ENCODE results near the gene PACRG. TPM values are rescaled to one million over a fixed set of nuclear protein-coding genes. Genes with fewer than 3 reads are reported as not detected.

The PACRG gene
- total RNA-seq, 1 experiment from 2014 or later: not detected

DNA sequence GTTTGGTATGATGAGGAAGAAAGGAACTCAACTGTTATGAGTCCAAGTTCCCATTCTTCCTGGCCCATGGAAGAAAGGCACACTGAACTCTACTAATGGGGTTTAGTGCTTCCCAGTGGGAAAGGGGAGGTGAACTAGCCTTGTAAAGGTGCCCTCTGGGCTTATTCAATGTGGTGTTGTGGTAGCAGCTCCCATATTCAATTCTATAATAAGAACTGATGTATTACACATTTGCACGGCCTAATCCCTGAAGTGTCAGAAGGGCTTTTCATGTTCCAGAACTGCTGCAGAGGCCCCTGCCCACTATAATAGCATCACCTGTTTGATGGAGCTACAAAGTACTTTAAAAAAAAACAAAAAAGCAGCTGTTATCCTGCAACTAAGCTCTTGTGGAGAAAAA, 17.4 kb upstream of the PACRG start:
- DNase-seq (ENCODE audit: low spot score): no peak

DNA sequence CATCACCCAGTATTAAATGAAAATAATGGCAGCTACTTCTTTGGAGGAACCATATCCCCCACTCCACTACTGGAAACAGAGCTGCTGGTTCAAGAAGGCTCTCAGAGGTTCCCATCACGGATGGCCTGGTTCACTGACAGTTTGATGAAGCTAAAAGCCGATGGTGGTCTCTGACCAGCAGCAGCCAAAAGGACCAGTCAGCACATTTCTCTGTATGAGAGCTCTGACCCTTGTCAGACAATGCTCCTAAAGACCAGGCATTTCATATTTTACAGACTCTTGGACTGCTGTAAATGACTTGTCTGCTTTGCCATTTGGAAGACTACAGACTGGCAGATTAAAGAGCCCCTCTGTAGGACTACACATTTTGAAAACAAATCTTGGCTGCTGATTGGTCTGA, 16.8 kb upstream of the PACRG start:
- DNase-seq (ENCODE audit: low spot score): no peak

DNA sequence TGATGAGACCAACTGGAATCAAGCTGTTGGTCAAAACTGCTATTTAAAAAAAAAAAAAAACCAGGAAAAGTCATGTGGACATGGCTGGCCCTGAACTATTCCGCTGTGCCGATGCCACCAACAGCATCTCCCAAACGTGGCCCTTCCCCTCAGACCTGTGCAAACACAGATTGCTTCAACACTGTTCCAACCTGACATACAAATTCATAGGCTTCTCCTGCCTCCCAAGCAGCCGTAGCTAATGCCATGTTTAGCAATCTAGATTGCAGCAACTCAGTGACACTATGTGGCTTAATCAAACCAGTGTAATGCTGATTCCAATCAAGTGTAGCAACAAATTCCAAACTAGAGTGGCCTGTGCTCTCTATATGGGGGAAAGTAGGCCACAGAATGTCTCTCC, 16.4 kb upstream of the PACRG start:
- DNase-seq (ENCODE audit: low spot score): no peak

DNA sequence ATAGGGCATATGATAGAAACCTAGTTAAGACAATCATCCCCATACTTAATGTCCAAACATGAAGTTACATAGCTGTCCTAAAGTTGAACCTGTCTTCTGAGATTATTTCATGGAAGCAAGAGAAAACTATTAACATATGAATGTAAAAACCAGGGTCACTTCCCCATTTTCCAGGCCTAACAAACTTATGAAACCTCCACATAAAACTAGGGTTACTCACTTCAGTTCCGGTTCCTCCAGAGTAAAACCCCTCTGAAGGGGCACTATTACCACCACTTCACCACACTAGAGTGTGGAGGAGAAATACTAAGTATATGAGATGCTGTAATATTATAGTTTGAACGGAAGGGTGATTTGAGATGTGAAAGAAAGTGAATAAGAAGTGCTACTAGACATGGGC, 15.1 kb upstream of the PACRG start:
- no peak for DNase-seq (ENCODE audit: low spot score)

DNA sequence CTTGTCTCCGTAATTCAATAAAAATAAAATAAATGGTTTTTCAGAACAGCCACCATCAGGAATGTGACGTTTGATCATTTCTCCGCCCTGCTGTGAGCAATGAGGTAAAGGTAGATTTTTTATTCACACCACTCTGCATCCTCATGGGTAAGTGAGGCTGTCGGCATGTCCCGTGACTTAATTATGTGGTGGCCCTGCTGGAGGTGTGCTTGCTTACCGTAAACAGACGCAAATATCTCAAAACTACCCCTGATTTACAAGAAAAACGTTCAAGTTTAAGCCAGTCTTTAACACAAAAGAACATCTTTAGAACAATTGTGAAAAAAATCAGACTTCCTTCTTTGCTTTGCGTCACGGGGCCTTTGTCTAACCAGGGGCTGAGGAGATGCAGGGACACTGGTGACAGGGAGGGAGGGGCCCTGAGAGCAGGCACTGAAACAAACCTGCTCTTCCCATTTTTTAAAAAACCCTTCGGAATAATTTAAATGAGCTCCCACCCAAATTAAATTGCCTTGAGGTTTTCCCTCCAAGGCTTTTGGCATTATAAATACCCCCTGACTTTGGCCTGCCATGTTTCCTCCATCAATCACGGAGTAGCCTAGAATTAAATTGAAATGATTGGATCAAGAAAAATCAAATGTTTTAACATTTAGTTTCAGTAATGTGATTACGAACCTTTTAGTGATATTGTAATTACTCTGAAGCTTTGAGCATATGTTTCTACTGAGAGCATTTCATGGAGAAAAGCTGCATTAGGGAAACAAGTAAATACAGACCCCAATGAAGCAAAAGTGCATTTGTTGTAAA, 13.6 kb upstream of the PACRG start:
- DNase-seq (ENCODE audit: low spot score): no peak

DNA sequence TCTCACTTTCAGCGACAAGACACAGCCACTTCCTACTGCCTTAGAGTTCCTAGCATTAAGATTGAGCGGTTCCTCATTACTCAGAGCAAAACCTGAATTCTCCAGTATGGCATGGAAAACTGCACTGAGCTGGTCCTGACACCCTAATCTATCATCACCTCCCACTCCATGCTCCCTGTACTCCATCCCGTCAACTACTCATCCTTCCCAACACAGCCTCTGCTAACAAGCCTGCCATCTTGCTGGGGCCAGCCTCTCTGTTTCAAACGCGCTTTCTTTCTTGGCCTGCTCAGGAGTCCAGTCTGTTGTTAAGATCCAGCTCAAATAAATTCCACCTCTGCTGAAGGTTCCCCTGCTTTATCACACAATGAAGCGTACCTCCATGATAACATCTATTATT, 12.2 kb upstream of the PACRG start:
- DNase-seq (ENCODE audit: low spot score): no peak

DNA sequence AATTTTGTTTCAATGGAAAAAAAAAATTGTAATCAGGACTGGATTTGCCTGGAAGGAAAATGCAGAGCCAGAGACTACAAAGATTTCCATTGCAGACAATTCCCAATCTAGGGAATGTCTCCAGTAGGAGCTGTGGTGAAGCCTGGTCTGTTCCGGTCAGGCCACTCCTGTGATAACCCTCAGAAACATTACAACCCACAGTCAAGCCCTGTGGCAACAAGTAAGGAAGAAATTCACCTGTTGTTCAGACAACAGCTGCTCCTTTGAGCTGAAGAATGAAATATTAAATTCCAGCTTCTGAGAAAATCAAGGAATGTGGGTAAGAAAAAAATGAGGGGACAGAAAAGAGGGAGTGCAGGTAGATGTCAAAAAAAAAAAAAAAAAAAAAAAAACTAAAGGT, 8.2 kb upstream of the PACRG start:
- no peak for DNase-seq (ENCODE audit: low spot score)

DNA sequence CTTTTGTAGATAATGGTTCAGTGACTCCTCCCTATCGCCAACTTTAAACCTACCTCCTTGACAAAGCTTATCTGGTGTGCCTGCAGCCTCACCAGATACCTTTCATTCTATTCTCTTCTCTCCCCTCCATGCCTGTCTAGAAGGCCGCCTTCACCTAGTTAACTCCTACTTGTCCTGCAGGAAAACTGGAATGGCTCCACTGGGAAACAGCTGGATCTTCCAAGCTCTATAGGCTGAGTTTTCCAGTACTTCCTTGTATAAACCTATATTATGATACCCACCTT, 6.4 kb upstream of the PACRG start:
- DNase-seq (ENCODE audit: low spot score): no peak

DNA sequence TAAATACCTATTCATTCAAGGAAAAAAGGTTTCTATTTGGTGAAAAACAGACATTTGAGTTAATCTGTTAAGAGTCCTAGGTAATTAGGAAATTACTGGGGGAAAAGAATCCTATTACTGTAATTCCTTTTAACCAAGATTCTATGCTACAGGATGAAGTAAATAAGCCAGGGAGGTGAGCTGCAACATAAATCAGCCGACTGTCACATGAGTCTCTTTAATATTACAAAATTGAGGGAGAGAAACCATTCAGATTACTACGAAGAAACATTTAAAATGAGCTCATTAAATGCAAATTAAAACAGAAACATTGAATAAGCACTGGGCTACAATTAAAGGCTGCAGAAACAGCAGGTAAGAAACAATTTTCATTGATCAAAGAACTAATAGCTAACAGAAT, 5.5 kb upstream of the PACRG start:
- no peak for DNase-seq (ENCODE audit: low spot score)

DNA sequence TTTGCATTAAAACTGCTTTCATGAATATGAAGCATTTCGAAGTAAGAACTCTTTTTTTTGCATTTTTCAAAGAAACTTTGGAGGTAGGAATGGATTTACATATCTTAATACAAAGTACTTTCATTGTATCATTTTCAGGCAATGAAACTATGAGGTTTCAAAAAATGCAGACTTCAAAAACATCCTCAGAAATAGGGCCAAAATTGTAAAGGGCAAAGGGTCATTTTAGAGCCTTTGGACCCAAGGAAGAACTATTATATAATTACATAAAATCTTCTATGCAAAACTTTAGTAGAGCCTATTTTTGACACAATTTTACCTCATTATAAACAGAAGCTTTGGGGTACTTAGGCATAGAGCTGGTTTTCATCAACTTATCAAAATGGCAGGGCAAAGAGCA, 5.1 kb upstream of the PACRG start:
- DNase-seq (ENCODE audit: low spot score): no peak

DNA sequence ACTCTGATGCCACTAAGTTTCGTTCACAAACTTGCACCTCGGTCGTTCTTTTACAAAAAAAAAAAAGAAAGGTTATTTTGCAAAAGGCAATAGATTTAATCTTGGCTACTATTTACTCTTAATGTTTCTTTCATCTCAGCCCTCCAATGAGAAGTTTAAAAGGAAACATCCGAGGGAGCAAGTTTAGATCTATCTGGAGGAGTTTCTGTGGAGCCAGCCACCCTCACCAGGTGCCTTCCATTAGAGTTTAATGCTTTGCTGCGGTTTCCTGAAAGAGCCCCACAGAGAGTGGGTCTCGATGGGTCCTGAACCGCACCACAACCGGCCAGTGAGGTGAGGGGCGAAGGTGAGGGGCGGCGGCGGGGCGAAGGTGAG, 840 bp upstream of the PACRG start:
- peak; percentile 1 for DNase-seq (ENCODE audit: low spot score)

DNA sequence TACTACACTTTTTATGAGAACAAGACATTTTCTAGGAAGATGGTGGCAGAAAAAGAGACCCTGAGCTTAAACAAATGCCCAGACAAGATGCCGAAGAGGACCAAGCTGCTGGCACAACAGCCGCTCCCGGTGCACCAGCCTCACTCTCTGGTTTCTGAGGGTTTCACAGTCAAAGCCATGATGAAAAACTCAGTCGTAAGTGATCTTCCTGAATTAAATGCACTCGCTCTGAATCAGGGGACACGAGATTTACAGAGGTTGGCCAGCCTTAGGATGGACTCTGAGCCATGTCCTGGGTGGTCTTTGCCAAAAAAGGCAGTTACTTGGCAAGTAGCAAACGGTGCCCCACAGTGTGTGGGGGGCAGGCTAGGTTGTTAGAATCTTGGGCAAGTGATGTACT, 423 bp downstream of the PACRG start:
- DNase-seq (ENCODE audit: low spot score): no peak

DNA sequence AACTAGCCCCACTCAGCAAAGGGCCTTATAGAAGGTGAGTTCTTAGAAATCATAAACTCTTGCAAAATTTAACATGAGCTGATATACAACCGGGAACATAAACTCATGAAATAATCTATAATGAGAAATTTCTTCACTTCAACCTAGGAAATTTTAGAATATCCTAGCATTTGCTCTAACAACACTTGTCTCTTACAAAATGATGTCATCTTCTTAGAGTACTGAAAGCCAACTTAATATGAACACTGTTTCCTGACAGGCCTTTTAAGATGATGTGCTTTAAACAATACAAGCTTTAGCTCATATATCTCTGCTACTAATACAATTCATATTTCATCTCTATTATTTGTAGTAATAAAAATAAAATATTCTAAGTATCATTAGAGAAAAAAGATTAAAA, 932 bp downstream of the PACRG start:
- DNase-seq (ENCODE audit: low spot score): no peak

DNA sequence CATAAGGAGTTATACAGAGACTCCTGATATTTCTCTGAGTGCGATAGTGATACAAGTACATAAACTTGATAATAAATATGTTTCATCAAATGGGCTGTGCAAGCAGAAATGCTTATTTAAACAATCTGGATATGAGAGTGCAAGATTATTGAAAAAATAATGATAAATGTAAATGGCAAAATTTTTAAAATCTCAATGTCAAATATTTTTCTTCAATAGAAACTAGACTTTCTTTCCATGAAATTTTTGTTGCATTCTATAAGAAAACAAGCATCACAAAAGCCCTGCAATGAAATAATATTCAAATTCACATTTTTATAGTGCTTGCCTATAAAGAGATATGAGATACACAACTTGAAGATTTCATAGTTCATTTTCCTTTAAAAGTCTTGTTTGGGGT, 2.7 kb downstream of the PACRG start:
- no peak for DNase-seq (ENCODE audit: low spot score)

DNA sequence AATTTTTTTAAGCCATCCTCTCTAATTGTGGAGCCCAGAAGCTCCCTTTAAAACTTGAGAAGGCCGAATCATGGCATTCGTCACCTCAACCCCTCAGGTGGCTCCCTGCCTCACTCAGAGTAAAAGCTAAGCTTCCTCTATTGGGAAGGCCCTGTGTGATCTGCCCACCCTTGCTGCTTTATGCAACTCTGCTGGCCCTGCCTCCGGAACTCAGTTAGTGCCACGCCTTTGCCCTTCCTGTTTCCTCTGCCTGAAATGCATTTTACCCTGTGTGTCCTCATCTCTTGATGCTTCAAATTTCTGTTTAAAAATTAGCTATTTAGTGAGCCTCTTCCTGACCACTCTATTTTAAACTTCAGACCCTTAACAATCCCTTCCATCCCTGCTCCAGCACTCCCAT, 5.7 kb downstream of the PACRG start:
- DNase-seq (ENCODE audit: low spot score): no peak

DNA sequence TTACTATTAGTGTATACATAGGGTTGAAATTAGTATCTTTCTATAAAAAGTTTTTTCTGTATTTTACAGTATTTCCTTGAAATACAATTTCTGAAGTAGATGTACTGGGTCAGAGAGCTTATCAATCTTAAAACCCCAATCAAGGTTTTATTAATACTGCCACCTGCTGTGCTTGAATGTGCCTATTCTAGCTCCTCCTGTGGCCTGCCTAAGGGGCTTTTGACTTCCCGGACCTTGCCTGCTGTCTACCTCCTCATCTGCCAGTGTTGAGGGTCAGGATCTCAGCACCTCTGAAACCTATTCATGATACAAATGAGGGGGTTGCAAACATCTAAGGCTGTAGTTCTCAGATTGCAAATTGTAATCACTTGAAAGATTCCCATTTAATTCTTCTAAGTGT, 9.2 kb downstream of the PACRG start:
- DNase-seq (ENCODE audit: low spot score): no peak

DNA sequence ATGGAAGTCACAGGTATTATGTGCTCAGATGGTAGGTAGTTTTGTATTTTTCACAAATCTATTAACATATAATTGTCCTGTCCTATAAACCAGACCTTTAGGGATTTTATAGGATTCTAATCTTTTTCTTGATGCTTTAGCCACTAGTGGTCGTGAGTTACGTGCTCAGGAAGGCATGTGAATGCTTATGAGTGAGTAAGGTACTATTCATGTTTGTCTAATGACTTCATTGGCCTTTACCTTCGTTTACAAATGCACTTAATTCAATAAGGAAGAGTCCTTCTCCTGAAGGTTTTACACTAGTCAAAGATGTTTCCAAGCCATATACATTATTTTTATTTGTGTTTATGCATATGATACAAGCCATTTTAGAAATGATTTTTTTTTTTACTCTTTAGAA, 23.0 kb downstream of the PACRG start:
- peak; percentile 26 for DNase-seq (ENCODE audit: low spot score)

DNA sequence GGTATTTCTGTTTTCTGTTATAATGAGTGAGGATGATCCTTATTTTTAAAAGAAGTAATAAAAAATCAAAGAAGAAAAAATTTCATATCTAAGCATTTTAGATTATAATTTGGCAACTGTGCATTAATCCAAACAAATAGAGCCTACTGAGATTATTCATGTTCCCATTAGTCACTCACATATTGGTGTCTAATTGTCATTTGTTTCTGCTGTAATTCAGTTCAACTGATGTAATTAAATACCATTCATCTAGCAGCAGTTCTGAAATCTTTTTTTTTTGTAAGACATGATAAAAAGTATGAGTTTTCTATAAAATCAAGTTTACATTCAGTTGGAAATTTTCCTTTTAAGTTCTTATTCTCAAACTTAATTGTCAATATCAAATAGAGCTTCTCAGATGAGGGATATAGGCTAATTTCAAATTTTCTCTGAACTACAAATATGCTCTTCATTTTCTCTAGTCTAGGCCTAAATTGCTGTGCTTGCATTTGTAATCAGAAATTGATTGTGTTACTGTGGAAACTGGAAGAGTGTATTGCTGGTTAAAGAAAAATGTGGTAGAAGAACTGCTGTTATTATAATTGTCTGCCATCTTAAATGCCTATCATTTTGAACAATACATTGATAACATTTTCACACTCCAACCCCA, 23.6 kb downstream of the PACRG start:
- DNase-seq (ENCODE audit: low spot score): no peak

DNA sequence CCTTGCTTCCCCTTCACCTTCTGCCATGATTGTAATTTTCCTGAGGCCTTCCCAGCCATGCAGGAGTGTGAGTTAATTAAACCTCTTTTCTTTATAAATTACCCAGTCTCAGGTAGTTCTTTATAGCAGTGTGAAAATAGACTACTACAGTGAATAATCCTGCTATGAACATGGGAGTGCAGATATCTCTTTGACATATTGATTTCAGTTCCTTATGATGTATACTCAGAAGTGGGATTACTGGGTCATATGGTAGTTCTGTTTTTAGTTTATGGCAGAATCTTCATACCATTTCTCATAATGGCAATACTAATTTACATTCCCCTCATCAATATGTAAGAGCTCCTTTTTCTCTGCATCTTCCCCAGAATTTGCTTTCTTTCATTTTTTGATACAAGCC, 26.0 kb downstream of the PACRG start:
- no peak for DNase-seq (ENCODE audit: low spot score)

DNA sequence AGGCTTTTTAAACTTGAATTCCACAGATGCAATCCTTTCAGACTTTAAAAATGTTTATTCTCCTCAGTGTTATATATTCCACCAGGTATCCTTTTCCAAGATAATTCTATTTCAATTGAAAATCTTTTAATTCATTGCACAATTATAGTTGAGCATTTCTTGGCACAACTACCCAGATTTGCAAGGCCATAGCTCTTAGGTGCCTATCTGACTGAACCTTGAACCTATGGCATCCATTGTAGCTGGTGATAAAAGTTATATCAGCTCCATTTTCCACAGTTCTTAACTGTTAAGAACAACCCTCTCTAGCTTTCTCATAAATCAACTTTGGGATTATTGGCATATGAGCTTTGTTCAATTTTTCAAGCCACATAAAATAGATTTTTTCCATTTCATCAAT, 42.4 kb downstream of the PACRG start:
- DNase-seq (ENCODE audit: low spot score): no peak

DNA sequence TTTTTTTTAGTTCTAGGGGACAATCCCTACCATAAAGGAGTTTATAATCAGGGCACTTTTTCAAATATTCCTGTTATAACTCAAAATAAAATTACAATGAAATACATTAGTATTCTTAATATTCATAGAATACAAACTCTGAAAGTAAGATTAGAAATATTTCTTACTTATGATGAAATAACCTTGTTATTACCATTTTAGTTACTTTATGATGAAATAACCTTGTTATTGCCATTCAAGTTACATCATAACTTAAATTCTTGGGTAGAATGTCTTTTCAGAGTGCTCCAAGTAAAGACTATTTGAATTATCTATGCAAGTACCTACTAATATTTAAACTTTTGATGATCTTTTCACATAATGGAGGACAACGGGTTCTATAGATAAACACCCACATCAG, 43.2 kb downstream of the PACRG start:
- DNase-seq (ENCODE audit: low spot score): no peak

DNA sequence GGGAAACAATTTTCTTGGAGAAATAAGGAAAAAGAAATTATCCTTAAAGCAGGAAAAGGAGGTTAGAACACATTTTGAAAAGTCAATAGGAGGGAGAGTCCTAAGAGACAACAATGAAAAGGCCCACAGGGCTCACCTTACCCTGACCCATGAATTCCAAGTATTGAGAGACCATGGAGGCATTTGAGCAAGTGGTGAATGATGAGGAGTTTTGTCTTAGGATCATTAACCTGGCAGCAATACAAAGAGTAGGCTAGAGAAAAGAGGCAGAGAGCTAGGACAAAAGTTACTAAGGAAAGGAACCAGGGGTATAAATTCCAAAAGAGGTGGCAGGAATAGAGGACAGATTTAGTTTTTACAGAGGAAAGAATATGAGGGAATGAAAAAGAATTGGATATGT, 44.7 kb downstream of the PACRG start:
- no peak for DNase-seq (ENCODE audit: low spot score)

DNA sequence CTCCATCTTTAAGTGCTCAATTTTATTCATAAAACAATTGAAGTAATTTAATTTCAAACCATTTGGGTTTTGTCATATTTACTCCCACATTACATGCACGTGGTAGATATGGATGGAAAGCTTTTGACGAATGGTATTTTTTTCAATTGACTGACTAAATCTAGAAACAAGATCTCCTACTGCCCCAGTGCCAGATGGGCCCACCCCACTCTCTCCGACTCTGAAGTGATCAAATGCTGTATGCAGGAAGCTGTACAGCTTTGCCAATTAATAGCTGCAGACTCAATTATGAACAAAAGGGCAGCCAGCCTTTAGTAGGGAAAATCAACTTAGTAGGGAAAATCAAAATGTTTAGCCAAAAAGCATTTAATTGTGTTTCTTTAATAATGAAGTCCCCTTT, 46.2 kb downstream of the PACRG start:
- no peak for DNase-seq (ENCODE audit: low spot score)

DNA sequence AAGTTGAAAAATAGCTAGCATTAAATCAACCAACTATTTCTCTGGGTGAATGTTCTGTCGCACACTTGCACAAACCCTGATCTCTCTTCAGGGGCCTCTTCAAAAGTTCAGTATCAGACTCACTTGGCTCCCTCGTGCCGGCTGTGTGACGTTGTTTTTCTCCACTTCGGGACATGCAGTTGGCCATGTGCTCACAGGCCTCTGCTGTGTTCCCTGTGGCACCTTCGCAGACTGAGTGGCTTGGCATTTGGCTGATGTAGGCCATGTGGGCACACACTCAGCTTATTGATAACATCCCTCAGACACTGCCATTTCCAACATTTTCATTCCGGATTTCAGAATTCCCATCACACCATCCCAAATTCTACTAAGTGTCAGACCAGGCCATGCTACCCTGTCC, 49.3 kb downstream of the PACRG start:
- no peak for DNase-seq (ENCODE audit: low spot score)

Data from A172 (cell line).